GM19397 (cell line): ENCODE data around the gene OR1G1.
"Not testable (repeated sequence)": the region's sequence is repeated elsewhere in the genome, so short reads cannot be mapped to it uniquely, and the experiment has no call there.

Experiments
- ATAC-seq: cut with Tn5 transposase; IDR thresholded peaks from one replicate; pipeline ENCODE4 v1.9.1; 2021; ENCODE audit warnings: mild to moderate bottlenecking, moderate library complexity; ENCODE audit not compliant: unreplicated experiment

OR1G1 gene

DNA sequence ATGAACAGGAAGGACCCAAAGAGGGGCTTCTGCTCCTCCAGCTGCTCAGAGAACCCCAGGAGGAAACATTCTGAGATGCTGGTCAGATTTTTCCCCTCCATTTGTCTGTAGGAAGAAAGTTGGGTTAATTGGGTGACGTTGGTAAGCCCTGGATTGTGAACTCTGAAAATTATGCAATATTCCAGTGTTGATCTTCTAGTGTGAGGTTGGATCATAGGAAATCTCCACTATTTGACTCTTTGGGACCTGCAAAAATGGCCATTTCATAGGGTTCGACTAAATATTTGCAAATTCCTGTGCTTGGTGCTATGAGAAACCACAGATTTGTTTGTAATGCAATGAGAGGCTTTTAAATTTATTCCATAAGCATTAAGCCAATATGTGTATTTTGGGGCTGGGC is at the start of gene OR1G1:
Gene OR1G1 (minus strand): TSS at position 101 of the 400 bp plus-strand sequence. CDS start 0 bp downstream, at position 101.
- no peak for ATAC-seq

DNA sequence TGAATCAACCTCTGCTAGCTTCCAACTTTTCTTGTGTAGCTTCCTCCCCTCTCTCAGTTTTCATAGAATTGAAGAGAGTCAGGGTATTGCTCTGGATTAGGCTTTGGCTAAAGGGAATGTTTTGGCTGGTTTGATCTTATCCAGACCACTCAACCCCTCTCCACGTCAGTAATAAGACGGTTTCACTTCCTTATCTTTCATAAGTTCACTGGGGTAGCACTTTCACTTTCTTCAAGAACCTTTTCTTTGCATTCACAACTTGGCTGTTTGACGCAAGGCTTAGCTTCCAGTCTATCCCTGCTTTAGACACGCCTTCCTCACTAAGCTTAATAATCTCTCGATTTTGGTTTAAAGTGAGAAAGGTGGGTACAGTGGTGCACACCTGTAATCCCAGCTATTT is 40.2 kb upstream of the OR1G1 start:
- no peak for ATAC-seq

DNA sequence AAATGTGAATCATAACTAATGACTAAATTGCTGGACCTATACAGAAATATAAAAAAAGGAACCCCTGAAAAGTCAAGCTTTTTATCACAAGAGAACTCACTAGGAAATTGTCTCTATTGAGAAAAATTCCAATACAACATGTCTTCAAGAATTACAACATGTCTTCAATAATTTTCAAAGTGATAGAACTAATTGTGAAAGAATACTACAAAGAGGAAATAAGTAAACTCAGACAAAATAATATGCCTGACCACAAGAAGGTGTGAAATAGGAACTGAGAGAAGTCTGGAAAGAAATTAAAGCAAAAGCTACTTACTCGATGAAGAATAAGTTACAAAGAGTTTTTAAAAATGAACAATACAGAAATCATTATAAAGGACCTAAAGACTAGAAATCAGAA is 29.9 kb upstream of the OR1G1 start:
- ATAC-seq = no peak

DNA sequence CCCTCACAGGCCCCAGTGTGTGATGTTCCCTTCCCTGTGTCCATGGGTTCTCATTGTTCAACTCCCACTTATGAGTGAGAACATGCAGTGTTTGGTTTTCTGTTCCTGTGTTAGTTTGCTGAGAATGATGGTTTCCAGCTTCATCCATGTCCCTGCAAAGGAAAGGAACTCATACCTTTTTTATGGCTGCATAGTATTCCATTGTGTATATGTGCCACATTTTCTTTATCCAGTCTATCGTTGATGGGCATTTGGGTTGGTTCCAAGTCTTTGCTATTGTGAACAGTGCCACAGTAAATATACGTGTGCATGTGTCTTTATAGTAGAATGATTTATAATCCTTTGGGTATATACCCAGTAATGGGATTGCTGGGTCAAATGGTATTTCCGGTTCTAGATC is 10.1 kb upstream of the OR1G1 start:
- ATAC-seq = not testable (repeated sequence)

DNA sequence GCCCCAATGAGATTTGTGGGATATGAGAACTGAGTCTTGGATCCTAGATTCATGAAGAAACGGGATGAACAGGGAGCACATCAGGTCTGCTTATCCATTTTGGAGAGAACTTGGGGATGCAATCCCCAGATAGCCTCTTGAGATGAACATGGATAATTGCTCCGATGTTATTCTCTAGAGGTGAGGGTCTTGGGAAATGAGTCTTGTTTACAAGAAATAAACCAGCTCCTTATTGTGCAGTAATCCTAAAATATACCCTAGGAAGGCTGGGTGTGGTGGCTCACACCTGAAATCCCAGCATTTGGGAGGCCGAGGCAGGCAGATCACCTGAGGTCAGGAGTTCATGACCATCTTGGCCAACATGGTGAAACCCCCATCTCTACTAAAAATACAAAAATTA is 23.0 kb downstream of the OR1G1 start, which contains the start of gene OR1D2:
Gene OR1D2 (minus strand): TSS at position 101 of the 400 bp plus-strand sequence. CDS start 11,426 bp downstream, outside the sequence.
- no peak for ATAC-seq
